ENCODE data around the gene AFF3.

GRCh38 chr2:100036793-100037192 lies 105.6 kb downstream of the AFF3 start:
- TF ChIP-seq POLR2A (IDR thresholded peaks at IDR 0.05) (no peak), CTCF (IDR thresholded peaks at IDR 0.05) (no peak)
